ENCODE data around the gene LBX2.

GRCh38 chr2:74458938-74459363, 40.5 kb downstream of the LBX2 start:
- TF ChIP-seq CTCF (conservative IDR thresholded peaks at IDR 0.05; ENCODE audit: low read length), result no peak
- TF ChIP-seq EZH2phosphoT487 (IDR thresholded peaks at IDR 0.05; ENCODE audit: borderline replicate concordance), result no peak
